ENCODE data around the gene C1QTNF6.
A peak's percentile ranks its signal among the peaks of the same experiment; 100 is the strongest.
"Not testable (repeated sequence)": the region's sequence is repeated elsewhere in the genome, so short reads cannot be mapped to it uniquely, and the experiment has no call there.

Gene C1QTNF6

DNA sequence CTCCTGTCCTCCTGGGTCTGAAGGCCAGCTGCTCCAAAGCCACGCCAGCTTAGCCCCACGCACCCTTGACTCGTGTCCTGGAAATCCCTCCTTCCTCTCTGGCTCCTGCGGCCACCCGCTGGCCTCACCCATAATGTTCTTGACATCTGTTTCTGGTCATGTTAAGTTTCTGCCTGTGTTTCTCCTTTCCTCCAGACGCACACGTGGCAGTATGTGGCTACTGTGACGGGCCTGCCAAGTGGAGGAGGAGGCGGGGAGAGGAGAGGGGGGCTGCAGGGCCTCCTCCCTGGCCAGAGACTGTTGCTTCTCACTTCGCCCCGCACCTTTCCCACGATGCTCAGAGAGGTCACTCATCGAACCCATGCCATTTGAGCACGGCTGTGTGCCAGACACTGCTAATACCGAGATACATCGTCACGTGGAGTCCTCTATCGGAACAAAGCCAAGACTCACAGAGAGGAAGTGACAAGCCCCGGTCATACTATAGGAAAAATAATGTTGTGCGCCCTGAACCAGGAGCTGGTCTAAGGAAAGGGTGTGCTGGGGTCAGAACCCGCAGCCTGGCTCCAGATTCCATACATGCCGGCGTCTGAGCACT, 11.5 kb downstream of the C1QTNF6 start:
- DNase-seq (ENCODE audit: low spot score), result no peak

DNA sequence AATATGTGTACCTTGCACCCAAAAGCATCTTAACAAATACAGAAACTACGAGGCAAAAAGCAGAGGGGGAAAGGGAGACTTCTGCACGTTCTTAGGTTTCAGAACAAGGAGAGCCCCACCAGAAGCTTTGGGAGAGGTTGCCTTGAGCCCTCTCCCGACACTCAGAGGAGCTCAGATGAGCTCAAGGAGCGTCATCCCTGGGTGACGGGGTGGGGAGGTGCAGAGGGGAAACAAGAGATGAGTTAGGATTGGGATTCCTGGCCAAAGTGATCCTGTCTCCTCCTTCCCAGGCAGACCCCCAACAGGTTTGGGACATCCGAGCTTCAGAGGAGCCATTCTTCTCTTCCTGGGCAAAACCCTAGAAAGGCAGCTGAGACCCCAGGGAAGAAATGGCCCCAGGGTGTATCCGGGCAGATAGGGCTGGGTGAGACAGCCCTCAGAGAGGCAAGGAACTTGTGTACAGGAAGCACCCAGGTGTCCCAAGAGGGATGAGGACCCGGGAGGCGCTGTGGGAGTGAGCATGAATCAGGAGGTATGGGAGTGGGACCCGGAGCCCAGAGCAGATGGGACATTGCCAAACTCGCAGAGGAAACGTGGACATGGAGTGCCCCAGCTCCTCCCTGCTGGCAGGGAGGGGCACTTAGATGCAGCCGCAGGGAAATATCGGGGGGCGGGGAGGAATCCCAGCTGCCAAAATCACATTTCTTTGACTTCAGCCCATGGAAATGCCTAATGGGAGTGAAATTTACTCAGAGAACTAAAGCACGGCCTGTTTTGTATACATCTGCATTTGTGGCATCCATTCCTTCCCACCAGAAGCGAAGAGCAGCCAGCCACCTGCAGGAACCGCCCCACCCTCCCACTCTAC, 12.4 kb downstream of the C1QTNF6 start:
- no peak for DNase-seq (ENCODE audit: low spot score)

- DNase-seq (ENCODE audit: low spot score), result no peak
These were observed 13.1 kb downstream of the C1QTNF6 start for GRCh38 chr22:37174964-37175363.

DNA sequence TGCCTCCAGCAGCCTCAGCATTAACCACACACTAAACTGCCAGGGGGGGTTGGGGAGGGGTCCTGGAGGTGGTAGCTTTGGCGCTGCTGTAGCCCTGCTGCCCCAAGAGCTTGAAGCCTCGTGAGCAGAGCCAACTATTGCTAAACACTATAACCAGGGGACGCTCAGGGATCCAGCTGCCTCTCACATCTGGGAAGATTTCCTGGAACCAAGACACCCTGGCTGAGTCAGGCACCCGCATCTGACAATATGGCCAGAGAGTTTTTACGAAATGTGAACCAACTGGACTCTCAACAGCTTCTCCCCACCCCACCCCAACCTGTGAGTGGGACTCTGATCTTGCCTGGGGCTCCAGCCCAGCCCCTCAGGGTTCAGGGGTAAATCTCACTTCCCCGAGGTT, 14.3 kb downstream of the C1QTNF6 start:
- DNase-seq (ENCODE audit: low spot score), result no peak

- no peak for DNase-seq (ENCODE audit: low spot score)
These were observed 15.5 kb downstream of the C1QTNF6 start for GRCh38 chr22:37172266-37173245.

DNA sequence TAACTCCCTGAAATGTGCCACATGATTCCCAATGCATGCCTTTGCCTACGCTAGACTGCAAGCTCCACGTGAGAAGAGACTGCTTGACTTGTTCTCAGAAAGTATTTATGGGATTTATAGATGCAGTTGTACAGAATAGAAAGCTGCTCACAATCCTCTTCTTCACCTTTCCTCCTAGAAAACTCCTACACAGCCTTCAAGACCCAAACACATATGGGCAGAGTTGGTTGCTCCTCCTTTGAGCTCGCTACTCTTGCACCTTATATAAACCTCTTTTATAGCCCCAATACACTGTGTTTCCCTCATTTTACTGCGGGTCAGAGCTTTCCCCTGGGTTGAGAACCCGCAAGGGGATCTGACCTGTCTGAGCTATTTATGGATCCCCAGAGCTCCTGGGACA, 16.4 kb downstream of the C1QTNF6 start:
- no peak for DNase-seq (ENCODE audit: low spot score)

- DNase-seq (ENCODE audit: low spot score), result not testable (repeated sequence)
These were observed 17.2 kb downstream of the C1QTNF6 start for GRCh38 chr22:37170689-37171405.

GRCh38 chr22:37169947-37170688, 17.9 kb downstream of the C1QTNF6 start:
- no peak for DNase-seq (ENCODE audit: low spot score)

DNA sequence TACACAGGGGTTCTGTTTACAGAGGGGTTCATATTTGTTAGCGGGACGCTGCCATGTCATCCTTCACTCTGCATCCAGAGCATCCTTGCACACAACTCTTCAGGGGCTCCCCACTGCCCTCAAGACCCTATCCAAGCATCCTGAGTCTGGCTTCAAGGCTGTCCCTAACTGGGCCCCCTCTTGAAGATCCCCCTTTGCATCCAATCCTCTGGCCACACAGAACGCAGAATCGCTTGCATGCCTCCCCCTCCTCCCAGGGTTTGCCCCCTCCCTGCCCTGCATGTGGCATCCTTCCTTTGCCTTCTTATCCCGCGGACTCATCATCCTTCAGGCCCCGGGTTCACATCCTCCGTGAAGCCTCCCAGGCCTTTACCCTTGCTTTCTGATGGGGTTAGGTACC, 18.6 kb downstream of the C1QTNF6 start:
- DNase-seq (ENCODE audit: low spot score), result no peak

DNA sequence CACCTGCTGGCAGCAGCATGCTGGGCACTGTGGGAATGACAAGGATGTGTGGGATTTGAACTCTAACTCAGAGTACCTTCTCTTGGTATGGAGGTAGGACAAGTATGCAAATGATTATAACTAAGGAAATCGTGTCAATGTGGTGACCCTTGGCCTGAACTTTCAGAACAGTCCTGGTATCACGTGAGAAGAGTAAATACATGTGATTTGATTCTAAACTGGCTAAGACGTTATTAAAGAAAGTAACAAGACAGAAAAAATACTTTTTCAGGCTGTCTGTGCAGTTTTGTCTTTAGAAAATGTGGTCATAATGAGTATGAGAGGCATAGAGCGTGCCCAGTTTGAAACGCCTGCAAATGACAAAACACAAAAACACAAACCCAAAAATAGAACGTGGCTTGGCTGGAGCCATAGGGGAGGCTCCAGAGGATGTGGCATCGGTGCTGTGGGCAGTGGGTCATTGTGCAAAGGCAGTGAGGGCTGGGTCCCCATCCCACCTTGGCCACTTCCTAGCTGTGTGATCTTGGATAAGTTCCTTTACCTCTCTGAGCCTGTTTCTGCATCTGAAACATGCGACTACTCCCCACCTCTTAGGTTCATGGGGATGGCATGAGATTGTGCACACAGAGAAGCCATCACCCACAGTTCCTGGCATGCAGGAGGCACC, 19.9 kb downstream of the C1QTNF6 start:
- no peak for DNase-seq (ENCODE audit: low spot score)

DNA sequence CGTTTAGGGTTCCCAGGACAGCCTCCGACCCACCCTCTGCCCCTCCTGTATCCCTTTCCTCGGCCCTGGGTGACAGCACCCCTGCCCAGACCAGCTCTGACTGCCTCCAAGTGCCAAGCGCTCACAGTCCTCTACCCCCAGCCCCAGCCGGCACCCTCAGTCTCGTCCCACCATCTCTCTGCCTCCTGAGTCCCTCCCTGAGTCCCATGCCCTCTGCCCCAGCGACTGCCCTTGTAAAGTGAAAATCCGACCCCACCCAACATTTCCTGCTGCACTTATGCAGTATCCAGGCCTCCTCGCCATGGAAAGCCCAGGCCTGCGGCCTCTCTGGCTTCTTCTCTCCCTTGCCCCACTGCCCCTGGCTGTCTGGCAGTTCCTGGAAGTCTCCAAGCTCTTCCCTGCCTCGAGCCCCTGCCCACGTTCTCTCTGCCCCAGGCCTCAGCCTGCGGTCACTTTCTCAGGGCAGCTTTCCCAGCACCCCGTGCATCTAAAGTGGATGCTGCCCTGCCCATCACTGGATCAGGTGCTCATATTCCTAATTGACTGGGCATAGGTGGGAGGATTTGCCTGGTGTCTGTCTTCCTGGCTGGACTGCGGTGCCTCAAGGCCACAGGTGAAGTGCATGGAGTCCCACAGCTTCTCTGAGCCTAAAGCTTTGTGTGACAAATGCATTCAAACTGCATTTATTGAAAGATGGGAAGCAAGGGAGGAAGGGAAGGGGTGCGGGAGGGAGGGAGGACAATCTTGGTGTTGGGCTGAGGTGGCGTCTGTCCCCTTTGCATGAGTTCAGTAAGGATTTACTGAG, 20.7 kb downstream of the C1QTNF6 start:
- DNase-seq (ENCODE audit: low spot score), result no peak

- peak; percentile 80 for DNase-seq (ENCODE audit: low spot score)
These were observed 21.4 kb downstream of the C1QTNF6 start for GRCh38 chr22:37166675-37167066.

- peak; percentile 37 for DNase-seq (ENCODE audit: low spot score)
These were observed 21.9 kb downstream of the C1QTNF6 start for GRCh38 chr22:37165940-37166674.

GRCh38 chr22:37165066-37165465, 23.0 kb downstream of the C1QTNF6 start:
- no peak for DNase-seq (ENCODE audit: low spot score)

DNA sequence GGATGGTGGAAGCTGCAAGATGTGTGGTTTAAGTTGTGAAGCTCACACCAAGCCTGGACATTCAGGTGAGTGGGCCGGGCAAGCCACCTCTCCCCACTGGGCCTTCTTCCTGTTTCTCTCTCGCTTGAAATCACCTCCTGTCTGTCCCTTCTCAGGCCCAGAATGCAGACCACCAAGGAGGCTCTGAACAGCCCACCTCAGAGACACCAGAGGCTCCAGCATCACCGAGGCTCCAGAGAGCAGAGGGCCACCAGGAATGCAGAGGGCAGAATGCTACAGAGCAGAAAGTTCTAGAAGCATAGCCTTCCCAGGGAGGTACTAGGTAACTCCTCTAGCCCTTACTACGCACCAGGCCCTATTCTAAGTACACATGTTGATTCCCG, 23.6 kb downstream of the C1QTNF6 start:
- DNase-seq (ENCODE audit: low spot score), result no peak

GRCh38 chr22:37163575-37164504, 24.2 kb downstream of the C1QTNF6 start:
- DNase-seq (ENCODE audit: low spot score), result no peak

DNA sequence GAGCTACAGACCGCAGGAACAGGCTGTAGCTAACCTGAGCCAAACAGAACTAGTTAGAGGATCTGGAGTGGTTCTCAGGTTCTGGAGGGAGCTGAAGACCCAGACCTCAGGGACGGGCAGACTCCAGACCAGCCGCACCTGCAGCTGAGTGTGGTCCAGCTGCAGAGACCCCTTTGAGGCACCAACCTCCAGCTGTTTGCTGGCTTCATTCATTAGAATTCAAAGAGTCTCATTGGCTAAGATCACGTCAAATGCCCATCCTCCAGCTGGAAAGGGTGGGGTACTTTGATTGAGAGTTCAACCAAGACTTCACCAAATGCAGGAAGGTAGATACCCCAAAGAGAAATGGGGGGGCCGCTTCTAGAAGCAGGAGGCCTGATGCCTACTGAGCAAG, 25.0 kb downstream of the C1QTNF6 start:
- DNase-seq (ENCODE audit: low spot score), result no peak

Data from CD4-positive, alpha-beta T cell treated with Interleukin-6 at 100 ng/mL for 8 hours (primary cell).